Activated gamma-delta T cell treated with Interleukin-2 at 50 U/mL for 16 hours (primary cell): ENCODE measurements around the gene SCUBE2.
"Not testable (repeated sequence)": the region's sequence is repeated elsewhere in the genome, so short reads cannot be mapped to it uniquely, and the experiment has no call there.

Experiments used
- DNase-seq: peaks from one replicate; pipeline ENCODE4 v3.0.0-alpha.2; 2020

The SCUBE2 gene

DNA sequence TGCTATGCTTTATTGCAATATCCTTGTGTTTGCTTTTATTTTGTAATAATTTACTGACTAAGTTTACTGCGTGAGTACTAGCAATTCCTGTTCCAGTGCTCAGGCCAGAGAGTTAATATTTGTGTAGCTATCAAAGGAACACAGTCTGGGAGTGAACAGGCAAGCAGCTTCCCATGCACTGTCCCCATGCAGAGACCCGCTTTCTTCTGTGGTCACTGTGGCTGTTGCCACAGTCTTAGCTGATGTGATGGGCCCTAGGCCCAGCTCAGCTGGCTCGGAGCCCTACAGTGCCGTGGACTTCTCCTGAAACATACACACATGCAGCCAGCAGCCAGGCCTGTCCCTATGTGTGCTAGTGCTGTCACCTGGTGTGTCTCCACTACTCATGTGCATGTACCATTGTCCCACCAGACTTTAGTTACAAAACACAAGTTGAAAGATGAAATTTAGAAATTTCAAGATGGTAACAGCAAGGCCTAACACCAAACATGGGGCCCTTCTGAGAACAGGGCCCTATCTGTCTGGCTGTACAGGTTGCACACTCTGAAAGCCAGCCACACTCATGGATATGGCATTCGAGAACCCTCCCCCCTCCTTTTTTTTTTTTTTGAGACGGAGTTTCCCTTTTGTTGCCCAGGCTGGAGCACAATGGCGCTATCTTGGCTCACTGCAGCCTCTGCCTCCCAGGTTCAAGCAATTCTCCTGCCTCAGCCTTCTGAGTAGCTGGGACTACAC lies 12.3 kb upstream of the SCUBE2 start:
- no peak for DNase-seq

DNA sequence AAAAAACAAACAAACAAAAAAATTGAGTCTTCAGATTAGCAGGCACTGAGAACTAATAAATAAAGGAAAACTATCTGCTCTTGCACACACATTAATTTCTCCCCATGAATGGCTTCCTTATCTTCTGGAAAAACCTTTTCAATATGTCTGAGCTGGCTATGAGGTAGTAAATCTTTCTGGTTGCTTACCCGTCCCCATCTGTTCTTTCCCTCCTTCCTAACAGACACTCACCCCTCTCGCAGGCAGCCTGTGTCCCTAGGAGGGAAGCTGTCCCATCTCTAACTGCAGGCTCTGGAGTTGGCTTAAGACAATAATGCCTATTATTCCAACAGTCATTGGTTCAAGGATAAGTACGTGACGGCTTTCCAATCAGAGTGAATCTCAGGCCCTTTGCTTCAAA lies 8.2 kb upstream of the SCUBE2 start:
- DNase-seq = no peak

DNA sequence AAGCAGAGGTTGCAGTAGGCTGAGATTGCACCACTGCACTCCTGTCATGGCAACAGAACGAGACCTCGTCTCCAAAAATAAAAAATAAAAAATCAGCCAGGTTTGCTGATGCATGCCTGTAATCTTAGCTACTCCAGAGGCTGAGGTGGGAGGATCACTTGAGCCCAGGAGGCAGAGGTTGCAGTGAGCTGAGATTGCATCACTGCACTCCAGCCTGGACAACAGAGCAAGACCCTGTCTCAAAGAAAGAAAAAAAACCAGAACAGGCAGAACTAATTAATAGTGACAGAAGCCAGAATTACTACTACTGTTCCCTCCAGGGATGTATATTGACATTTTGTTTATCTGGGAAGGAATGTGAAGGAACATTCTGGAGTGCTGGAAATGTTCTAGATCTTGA lies 7.1 kb upstream of the SCUBE2 start:
- DNase-seq = not testable (repeated sequence)

DNA sequence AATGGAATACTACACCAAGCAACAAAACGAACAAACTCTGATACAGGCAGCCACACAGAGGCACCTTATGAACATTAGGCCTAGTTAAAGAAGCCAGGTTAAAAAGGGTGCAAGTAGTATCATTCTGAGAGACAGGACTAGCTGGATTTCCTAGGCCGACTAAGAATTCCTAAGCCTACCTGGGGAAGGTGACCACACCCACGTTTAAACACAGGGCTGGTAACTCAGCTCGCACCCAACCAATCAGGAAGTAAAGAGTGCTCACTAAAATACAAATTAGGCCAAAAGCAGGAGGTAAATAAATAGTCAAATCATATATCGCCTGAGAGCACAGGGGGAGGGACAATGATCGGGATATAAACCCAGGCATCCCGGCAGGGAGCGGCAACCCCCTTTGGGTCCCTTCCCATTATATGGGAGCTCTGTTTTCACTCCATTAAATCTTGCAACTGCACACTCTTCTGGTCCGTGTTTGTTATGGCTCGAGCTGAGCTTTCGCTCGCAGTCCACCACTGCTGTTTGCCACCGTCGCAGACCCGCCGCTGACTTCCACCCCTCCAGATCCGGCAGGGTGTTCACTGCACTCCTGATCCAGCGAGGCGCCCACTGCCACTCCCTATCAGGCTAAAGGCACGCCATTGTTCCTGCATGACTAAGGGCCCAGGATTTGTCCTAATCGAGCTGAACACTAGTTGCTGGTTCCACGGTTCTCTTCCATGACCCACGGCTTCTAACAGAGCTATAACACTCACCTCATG lies 6.0 kb upstream of the SCUBE2 start:
- DNase-seq = not testable (repeated sequence)

DNA sequence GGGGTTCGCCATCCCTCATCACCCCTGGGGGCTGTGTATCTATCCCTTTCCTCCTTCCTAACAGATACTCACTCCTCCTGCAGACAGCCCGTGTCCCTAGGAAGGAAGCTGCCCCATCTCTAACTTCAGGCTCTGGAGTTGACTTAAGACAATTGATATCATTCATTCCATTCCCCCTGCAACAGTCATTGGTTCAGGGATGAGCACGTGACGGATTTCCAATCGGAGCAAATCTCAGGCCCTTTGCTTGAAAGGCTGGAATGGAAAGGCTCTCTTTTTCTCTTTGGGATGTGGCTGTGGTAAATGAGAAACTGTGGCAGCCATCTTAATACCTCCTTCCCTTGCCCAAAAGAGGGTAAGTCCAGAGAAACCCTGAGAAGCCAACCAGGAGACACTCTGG lies 5.0 kb upstream of the SCUBE2 start:
- DNase-seq = no peak

DNA sequence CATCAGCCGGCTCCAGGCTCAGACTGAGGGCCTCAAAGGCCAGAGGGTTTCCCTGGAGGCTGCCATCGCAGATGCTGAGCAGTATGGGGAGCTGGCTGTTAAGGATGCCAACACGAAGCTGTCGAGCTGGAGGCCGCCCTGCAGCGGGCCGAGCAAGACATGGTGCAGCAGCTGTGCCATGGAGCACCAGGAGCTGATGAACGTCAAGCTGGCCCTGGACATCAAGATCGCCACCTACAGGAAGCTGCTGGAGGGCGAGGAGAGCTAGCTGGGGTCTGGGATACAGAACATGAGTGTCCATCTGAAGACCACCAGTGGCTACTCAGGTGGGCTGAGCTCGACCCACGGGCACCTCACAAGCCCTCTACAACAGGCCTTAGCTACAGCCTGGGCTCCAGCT lies 4.0 kb upstream of the SCUBE2 start:
- DNase-seq = no peak

DNA sequence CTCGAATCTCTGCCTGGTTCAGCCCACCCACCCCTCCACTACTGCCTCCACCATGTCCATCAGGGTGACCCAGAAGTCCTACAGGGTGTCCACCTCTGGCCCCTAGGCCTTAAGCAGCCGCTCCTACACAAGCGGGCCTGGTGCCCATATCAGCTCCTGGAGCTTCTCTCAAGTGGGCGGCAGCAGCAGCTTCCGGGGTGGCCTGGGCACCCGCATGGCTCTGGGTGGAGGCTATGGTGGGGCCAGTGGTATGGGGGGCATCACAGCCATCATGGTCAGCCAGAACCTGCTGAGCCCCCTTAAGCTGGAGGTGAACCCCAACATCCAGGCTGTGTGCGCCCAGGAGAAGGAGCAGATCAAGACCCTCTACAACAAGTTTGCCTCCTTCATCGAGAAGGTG lies 3.0 kb upstream of the SCUBE2 start:
- DNase-seq = no peak

DNA sequence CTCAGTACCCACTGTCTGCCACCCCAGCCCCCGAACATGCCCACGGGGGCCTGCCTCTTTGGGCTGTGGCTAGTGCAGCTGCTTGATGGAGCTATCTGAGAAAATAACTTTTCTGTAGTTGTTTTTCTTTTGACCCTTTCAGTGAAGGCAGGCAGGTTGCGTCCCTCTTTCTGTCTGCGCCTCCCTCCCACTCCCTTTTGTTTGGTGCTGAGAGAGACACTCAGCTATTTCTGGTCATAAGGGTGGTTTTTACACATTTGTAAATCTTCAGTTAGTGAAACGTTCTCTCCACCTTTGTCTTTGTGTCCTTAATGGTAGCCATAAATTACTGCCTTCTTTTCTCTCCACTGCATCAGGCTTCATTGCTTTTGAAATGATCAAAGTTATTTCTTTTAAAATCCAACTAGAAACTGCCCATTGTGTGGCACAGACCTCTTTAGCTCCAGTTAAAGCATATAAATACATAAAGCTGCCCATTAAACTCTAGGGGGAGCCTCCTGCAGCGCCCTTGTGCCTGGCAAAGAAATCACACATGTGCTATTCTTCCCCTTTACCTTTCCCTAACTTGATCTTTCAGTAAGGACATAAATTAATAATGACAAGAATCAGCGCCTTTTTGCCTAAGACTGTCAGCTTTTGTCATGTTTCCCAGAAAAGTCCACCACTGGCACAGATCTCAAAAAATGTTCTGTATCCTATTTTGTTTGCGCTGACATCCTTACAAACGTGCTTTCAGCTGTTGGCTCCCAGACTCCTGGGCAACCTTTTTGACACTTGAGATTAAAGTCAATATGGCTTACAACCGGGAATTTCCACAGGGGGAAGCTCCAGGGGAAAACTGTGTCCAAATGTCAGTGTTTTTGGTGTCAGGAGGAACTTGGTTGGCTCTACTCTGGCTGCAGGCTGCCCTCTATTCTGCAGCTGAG lies 1.7 kb upstream of the SCUBE2 start:
- no peak for DNase-seq

DNA sequence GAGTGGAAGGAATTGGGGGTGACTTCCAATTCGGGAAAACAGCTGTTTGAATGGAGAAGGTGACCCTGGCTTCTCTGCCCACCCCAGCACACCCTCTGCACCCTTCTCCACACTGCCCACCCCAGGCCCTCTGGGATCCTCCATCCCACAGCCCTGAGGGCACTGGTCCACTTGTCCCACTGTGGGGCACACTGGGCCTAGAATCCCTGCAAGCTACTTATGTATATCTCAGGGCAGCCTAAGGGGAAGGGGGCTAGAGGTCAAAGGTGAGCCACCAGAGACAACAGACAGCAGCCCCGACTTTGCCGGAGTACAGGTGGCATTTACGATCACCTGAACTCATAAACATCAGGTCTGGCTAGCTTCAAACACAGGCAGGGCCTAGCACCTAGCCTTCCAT lies 673 bp upstream of the SCUBE2 start:
- DNase-seq = no peak

DNA sequence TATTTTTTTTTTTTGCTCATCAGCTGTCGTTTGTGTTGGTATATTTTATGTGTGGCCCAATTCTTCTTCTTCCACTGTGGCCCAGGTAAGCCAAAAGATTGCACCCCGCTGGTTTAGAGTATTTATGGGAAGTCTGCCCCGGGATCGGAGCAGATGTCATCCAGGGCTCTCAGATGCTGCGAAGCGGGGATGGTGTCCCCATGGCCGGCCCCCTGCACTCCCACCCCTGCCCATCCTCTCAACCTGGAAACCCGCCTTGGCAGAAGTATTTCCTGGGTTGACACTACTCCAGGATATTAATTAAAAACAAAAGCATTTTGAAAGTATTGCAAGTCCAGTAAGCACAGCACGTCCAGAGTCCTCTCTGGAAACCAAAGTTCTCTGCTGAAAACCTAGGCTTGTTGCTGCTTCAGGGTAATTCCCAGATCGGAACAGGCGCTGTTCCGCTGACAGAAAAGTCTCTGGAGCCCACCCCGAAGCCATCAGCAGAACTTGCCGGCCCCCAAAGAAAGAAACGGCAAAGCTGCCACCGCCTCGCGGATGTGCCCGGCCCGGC lies 833 bp downstream of the SCUBE2 start:
- DNase-seq = no peak

DNA sequence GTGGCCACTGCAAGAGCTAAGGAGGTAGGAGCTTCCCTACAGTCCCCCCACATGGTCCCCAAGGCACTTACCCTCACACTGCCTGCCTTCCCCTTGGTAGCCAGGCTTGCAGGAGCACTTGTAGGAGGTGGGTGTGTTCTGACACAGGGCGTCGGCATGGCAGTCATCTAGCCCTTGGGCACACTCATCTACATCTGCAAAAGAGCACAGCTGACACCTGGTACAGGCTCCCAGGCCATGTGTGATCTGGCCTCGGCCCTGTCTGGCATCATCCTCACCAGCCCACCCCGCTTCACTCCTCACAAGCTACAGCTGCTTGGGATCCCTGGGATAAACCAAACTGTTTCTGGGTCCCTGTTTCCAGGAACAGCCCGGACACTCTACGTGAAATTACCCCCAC lies 1.8 kb downstream of the SCUBE2 start:
- DNase-seq = no peak

DNA sequence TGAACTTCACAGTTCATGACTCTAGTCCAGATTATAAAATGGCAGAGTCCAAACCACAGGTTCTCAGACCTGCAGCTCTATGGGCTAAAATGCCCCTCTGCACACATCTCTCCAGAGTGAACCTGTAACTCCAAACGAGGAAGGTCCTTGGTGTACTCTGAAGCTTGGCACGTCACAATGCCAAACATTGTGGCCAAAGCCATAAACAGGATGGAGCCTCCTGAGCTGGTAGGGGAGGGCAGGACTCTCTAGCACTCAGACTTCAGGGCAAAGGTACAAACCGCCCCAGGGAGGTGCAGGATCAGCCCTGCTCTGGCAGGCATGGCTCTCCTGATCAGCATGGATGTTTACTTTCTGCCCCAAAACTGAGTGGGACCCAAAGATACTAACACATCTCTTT lies 2.3 kb downstream of the SCUBE2 start:
- DNase-seq = no peak

DNA sequence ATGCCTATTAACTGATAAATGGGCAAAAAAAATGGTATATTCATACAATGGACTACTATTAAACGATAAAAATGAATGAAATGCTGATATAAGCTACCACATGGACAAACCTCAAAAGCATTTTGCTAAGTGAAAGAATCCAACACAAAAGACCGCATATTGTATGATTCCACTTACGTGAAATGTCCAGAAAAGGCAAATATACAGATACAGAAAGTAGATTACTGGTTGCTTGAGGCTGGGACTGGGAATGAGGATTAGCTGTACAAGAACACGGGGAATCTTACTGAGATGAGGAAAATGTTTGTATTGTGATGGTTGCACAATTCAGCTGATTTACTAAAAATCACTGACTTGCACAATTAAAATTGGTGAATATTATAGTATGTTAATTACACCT lies 8.8 kb downstream of the SCUBE2 start:
- DNase-seq = no peak

DNA sequence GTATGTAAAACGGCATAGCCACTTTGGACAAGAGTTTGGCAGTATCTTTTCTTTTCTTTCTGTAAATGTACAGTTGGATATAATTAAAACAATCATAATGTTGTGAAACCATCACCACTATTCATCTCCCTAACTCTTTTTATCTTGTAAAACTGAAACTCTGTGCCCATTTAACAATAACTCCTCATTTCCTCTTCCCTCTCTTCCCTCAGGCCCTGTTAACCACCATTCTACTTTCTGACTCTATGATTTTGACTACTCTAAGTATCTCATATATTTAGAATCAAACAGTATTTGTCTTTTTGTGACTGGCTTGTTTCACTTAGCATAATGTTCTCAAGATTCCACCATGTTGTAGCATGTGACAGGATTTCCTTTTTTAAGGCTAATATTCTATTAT lies 10.2 kb downstream of the SCUBE2 start:
- DNase-seq = no peak

DNA sequence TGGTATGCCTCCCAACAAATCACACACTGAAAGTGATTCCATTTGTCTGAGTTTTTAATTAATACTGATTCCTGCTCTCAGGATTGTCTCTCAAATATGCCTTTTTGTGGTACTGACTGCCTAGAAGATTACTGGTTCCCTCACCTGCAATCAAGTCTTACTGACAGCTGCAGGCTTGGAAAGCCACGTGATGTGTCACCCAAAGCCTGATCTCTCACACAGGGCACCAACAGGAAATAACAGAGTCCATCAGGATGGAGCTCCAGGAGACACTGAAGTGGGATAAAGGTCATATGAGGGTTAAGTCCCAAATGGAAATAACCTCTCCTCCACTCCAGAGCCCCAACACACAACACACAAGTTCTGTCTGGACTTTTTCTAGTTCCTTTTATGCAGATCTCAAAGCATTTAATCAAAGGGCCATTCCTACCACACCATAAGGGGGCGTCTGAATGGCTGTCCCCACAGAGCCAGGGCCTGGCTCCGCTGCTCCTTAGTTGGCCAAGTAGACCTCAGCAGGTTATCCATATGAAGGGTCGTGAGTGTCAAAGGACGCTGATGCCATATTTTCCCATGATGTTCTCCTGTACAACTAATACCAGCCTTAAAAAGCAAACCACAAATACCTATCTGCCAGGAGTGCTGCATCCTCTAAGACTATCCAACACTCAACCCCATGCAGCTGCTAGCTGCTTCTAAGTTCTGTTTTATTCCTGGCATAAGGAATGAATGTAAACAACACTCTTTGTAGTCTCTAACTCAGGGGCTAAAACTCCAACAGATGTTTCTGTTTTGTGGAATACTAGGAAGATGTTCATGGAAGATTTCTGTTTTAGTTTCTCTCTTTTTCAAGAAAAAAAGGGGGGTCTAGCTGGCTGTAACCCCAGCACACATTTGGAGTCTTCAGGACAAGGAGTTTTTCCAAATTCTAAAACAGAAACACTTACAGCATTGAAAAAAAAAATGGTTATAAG lies 13.0 kb downstream of the SCUBE2 start:
- no peak for DNase-seq

DNA sequence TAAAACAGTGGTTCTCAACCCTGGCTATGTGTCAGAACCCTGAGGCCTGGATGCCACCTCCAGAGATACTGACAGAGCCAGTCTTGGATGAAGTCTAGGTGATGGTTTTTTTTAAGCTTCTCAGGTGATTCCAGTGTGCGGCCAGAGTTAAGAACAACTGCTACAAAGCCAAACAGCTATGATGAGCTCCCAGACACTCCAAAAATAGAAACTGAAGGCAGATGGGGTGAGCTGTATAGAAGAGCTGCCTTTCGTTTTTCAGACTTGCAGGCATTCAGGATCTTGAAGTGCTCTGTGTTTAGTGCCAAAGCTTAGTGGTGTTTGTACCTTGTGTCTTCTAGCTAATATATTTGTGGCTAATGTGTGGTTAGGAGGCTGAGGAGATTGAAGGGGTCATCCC lies 14.2 kb downstream of the SCUBE2 start:
- no peak for DNase-seq

DNA sequence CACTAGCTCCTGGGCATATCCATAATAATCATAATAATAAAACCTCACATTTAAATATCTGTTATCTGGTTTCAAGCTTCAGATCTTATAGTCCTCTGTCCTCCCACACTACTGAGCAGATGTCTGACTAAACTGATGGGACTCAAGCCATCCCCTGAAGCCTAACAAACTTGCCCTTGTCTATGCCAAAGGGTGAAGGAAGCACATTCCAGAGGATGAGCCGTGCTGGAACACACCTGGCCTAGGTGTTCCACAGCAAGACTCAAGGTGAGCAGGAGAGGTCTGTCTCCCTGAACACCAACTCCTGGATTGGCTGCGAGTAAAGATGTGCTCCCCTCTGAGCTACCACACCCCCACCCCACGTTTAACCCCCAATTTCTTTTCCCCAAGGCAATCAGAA lies 14.7 kb downstream of the SCUBE2 start:
- DNase-seq = no peak

DNA sequence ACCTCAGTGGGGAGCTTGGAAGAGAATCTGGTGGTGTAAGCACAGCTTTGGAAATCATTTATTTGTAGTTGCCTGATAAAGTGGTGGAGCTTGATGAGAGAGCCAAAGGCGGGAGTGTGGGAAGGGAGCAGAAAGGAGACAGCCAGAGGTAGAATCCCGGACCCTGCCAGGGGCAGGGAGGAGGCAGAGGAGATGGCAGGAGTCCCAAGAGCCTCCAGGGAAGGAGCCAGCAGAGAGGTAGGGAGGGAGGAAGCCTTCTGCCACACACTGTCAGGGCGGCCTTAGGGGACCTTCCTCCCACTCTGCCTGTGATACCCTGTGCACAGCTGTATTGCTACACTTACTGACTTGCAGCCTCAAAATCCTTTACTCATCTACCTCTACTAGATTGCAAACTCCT lies 15.4 kb downstream of the SCUBE2 start:
- DNase-seq = no peak

DNA sequence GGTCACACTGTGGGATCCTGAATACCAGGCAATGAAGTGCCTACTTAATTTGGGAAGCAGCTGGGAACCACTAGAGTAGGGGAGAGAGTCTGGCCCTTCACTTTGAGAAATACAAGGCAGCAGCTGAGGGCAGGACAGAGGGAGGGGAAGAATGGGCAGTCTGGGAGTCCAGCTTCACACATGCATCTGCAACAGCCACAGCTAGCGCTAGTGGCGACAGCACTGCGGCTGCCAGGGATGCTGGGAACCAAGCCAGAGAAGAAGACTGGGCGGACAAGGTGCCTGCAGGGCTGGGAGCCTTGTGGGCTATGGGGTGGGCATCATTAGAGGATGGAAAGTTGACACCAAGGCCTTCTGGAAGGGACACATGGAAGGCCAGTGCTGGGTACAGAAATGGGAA lies 15.8 kb downstream of the SCUBE2 start:
- DNase-seq = no peak

DNA sequence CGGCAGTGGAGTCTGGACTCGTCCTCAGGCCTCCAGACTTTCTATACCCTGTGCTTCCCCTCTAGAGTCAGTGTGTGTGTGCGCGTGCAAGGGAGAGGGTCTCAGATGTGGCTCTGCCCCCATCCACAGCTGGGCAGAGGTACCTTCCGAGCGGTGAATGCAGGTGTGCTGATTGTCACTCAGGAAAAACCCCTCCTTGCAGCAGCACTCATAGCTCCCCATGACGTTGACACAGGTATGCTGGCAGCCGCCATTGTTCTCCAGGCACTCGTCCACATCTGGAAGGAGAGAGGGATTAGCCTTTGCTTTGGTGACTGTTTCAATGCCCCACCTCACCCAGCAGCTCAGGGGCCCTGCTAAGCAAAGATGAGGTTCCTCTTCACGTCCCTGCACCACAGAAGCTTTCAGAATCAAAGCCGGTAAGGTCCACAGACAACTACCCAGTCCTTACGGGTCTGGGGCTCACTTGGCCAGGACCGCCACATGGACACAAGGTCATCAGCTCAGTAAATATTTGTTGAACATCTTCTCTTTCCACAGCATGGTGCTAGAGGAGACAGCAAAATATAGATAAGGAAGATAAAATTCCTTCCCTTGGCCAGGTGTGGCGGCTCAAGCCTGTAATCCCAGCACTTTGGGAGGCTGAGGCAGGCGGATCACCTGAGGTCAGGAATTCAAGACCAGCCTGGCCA lies 16.9 kb downstream of the SCUBE2 start:
- no peak for DNase-seq

DNA sequence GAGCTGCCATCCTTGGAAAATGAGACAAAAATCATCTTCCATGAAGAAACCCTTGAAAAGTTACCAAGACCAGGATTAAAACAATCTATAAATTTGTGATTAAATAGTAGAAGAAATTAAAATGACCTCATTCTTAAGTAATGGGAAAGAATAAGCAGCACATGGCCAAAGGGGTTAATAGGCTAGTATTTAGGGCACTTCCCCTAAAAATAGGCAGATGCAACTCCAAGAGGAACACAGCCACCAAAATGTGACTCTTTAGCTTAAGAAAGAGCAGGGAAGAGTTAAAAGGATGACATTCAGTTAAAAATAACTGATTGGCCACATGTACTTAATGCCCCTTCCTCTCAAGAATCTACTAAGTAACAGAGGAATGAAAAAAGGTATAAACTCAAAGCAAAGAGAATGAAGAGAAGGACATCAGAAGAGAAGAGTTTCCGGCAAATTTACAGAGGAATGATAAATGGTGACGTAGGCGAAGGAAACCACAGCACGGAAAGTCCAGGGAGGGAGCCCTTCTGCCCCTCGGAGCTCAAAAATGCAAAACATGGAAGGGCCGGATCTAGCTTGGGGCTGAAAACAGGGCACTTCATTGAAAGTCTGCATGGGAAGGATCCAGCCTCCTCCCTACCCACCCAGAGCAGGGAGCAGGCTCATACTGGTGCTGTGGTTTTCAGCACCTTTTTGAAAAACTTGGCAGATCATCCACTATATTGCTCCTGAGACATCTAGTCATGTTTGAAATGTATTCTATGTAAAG lies 17.8 kb downstream of the SCUBE2 start:
- no peak for DNase-seq
